Measurements from ENCODE around the gene PRAC1. TPM values are rescaled to one million over a fixed set of nuclear protein-coding genes. Genes with fewer than 3 reads are reported as not detected.

The PRAC1 gene
- total and polyA plus RNA-seq, 10 of the 15 experiments (the other 5 are each of a cell fraction or from before 2014, with no cell fraction given): not detected

- TF ChIP-seq STAT3 (IDR thresholded peaks at IDR 0.05; ENCODE audit: low read depth, low read length) (no peak), MYB (IDR thresholded peaks at IDR 0.05; ENCODE audit: borderline replicate concordance, low read depth, low read length) (no peak), TARDBP (IDR thresholded peaks at IDR 0.05; ENCODE audit: borderline replicate concordance) (no peak), FOXM1 (IDR thresholded peaks at IDR 0.05; ENCODE audit: low read depth, low read length) (no peak), YY1 (IDR thresholded peaks at IDR 0.05; ENCODE audit: low read depth, low read length) (no peak)
Observed at GRCh38 chr17:48715496-48716399, 6.6 kb downstream of the PRAC1 start (continued).

GRCh38 chr17:48711128-48711527 is 11.2 kb downstream of the PRAC1 start:
- intact Hi-C loops (cut with micrococcal nuclease; ENCODE audit: unreplicated experiment) (no loop called here), in situ Hi-C loops (cut with MboI) (no loop called here)
- no peaks in the 10 kb centered on the region for H3K9me3 ChIP-seq (replicated peaks; ENCODE audit: control insufficient read depth, insufficient read depth, low read length)
- no peaks in the 10 kb centered on the region for H3K36me3 ChIP-seq (ENCODE audit: control insufficient read depth in 2 of 2, insufficient read depth in 2 of 2, low read length in 1 of 2)
- H3K4me1 ChIP-seq (ENCODE audit: control insufficient read depth, insufficient read depth, low read length): no peaks in the 10 kb centered on the region
- no peak overlapping the region for H3K4me2 ChIP-seq (ENCODE audit: control insufficient read depth, insufficient read depth)
- RAD21 ChIA-PET (ENCODE audit: unreplicated experiment): no interaction called here
- H4K20me1 ChIP-seq (ENCODE audit: control insufficient read depth, insufficient read depth): no peaks in the 10 kb centered on the region
- 1% methylated on average over 4 of the region's 4 CpGs for WGBS (ENCODE audit: insufficient coverage, insufficient replicate concordance, low lambda C conversion rate, missing lambda C conversion rate)
- H3K79me2 ChIP-seq (ENCODE audit: control insufficient read depth, insufficient read depth, low read length): no peaks in the 10 kb centered on the region
- H2AFZ ChIP-seq (ENCODE audit: control insufficient read depth, low read depth, low read length): no peak overlapping the region
- FAIRE-seq: no peak
- no peak overlapping the region for H3K4me3 ChIP-seq
- no peak for TF ChIP-seq MYB (IDR thresholded peaks at IDR 0.05; ENCODE audit: borderline replicate concordance, low read depth, low read length)
- TF ChIP-seq SRF (IDR thresholded peaks at IDR 0.05; ENCODE audit: low read depth in 2 of 2, low read length in 2 of 2): no peak
- TF ChIP-seq MEF2A (IDR thresholded peaks at IDR 0.05; ENCODE audit: insufficient read depth, low read depth, low read length): no peak
- no peak for TF ChIP-seq YY1 (IDR thresholded peaks at IDR 0.05; ENCODE audit: low read depth, low read length)
- no peak for TF ChIP-seq RB1 (IDR thresholded peaks at IDR 0.05; ENCODE audit: borderline replicate concordance)
- no peak for TF ChIP-seq CHD4 (IDR thresholded peaks at IDR 0.05)
- no peak for TF ChIP-seq IKZF1 (conservative IDR thresholded peaks at IDR 0.05)
- TF ChIP-seq RBBP5 (conservative IDR thresholded peaks at IDR 0.05): no peak
- no peak for TF ChIP-seq MEF2B (IDR thresholded peaks at IDR 0.05; ENCODE audit: partially characterized antibody, poor library complexity, severe bottlenecking)
- TF ChIP-seq CBX5 (IDR thresholded peaks at IDR 0.05; ENCODE audit: low read depth): no peak
- no TSS peak for BruUV-seq (replicated peaks)
- DNase-seq (ENCODE audit: low read depth, low spot score): no peak
- POLR2A ChIA-PET: interaction anchor here (0.6 kb wide), 1 partner anchor 1950 kb away, joined by 4 read pairs; no protein-coding TSS in a partner anchor
- no peak for ATAC-seq
- H3K27me3 ChIP-seq (replicated peaks in 1 of 2; ENCODE audit: control insufficient read depth in 2 of 2, insufficient read depth in 2 of 2, low read length in 1 of 2): peaks cover under 1 to 4% of the 10 kb centered on the region in 2 experiments; a peak in 3 of 4 replicates
- SMC1A ChIA-PET (ENCODE audit: uncharacterized antibody, unreplicated experiment): interaction anchor here (1.0 kb wide), 1 partner anchor 21 kb away, joined by 3 read pairs; no protein-coding TSS in a partner anchor
- CTCF ChIA-PET: interaction anchor here (1.9 to 2.2 kb wide), 2 partner anchors 32 to 168 kb away, joined by 6 to 15 read pairs; no protein-coding TSS in a partner anchor
- H3K9ac ChIP-seq (ENCODE audit: control insufficient read depth, insufficient read depth, low read length): no peak overlapping the region
- H3K27ac ChIP-seq (ENCODE audit: control insufficient read depth, insufficient read depth): no peak overlapping the region

All from GM12878 (cell line).